ENCODE results near the gene RAB11B.
A peak's percentile ranks its signal among the peaks of the same experiment; 100 is the strongest.
"Not testable (repeated sequence)": the region's sequence is repeated elsewhere in the genome, so short reads cannot be mapped to it uniquely, and the experiment has no call there.

The RAB11B gene

GRCh38 chr19:8389891-8390616 is at the start of gene RAB11B:
RAB11B (plus strand) TSS chr19:8390360; CDS start chr19:8390417, 57 bp downstream.
- DNase-seq: peak; percentile 95

- not testable (repeated sequence) for DNase-seq
Observed at GRCh38 chr19:8341504-8341903, 48.7 kb upstream of the RAB11B start.

- no peak for DNase-seq
Observed at GRCh38 chr19:8342316-8342683, 47.9 kb upstream of the RAB11B start.

- peak; percentile 91 for DNase-seq
Observed at GRCh38 chr19:8342684-8343482, 47.3 kb upstream of the RAB11B start, which contains the start of gene KANK3. KANK3 (minus strand) TSS chr19:8343262; CDS start chr19:8337828, 5,434 bp downstream.

GRCh38 chr19:8343483-8343844 is 46.7 kb upstream of the RAB11B start:
- no peak for DNase-seq

GRCh38 chr19:8349629-8350372 is 40.4 kb upstream of the RAB11B start:
- DNase-seq: not testable (repeated sequence)

- DNase-seq: no peak
Observed at GRCh38 chr19:8352134-8352827, 37.9 kb upstream of the RAB11B start.

GRCh38 chr19:8352845-8353244 is 37.3 kb upstream of the RAB11B start:
- not testable (repeated sequence) for DNase-seq

- no peak for DNase-seq
Observed at GRCh38 chr19:8355631-8356402, 34.3 kb upstream of the RAB11B start.

- no peak for DNase-seq
Observed at GRCh38 chr19:8357007-8357521, 33.1 kb upstream of the RAB11B start.

- no peak for DNase-seq
Observed at GRCh38 chr19:8358948-8359347, 31.2 kb upstream of the RAB11B start.

GRCh38 chr19:8360196-8360595 is 30.0 kb upstream of the RAB11B start:
- no peak for DNase-seq

GRCh38 chr19:8361921-8362793 is 28.0 kb upstream of the RAB11B start:
- DNase-seq: no peak

GRCh38 chr19:8363803-8364771 is 26.1 kb upstream of the RAB11B start, which contains the start of gene ANGPTL4:
ANGPTL4 (plus strand) TSS chr19:8364155; CDS start chr19:8364322, 167 bp downstream.
- DNase-seq: peak; percentile 57

- DNase-seq: no peak
Observed at GRCh38 chr19:8366121-8366581, 24.0 kb upstream of the RAB11B start.

- no peak for DNase-seq
Observed at GRCh38 chr19:8366961-8367326, 23.2 kb upstream of the RAB11B start.

- no peak for DNase-seq
Observed at GRCh38 chr19:8367327-8368001, 22.7 kb upstream of the RAB11B start.

- DNase-seq: no peak
Observed at GRCh38 chr19:8370176-8371010, 19.8 kb upstream of the RAB11B start.
